ENCODE results near the gene FGA.

GRCh38 chr4:154583677-154584076, 6.9 kb downstream of the FGA start:
- no peak for TF ChIP-seq CTCF (IDR thresholded peaks at IDR 0.05; ENCODE audit: low read depth, low read length)
- TF ChIP-seq EZH2phosphoT487 (IDR thresholded peaks at IDR 0.05; ENCODE audit: low read depth), result no peak
